Measurements from ENCODE around the gene ANKMY1.

- TF ChIP-seq POLR2AphosphoS5 (IDR thresholded peaks at IDR 0.05) (no peak), CTCF (IDR thresholded peaks at IDR 0.05) (no peak), POLR2A (IDR thresholded peaks at IDR 0.05; ENCODE audit: low read depth) (no peak)
These were observed 125.4 kb downstream of the ANKMY1 start for GRCh38 chr2:240432430-240432819.
